Type B pancreatic cell (in vitro differentiated cells): Measurements from ENCODE around the gene THEM5. TPM values are rescaled to one million over a fixed set of nuclear protein-coding genes. Genes with fewer than 3 reads are reported as not detected.

Source experiments
- DNase-seq: peaks from one replicate; pipeline ENCODE4 v3.0.0; 2021; ENCODE audit warnings: mixed read lengths; ENCODE audit not compliant: unreplicated experiment; ENCODE audit errors: extremely low spot score
- H3K27ac Mint-ChIP-seq: 2 replicates; pipeline ENCODE4 v1.8.0; 2021; ENCODE audit warnings: mild to moderate bottlenecking, mixed read lengths
- H3K27me3 Mint-ChIP-seq: 2 replicates; pipeline ENCODE4 v1.8.0; 2021; ENCODE audit warnings: mixed read lengths
- H3K36me3 Mint-ChIP-seq: 2 replicates; pipeline ENCODE4 v1.8.0; 2021; ENCODE audit warnings: mixed read lengths
- H3K4me1 Mint-ChIP-seq: one replicate; pipeline ENCODE4 v1.8.0; 2021; ENCODE audit warnings: mixed read lengths; ENCODE audit not compliant: unreplicated experiment
- H3K4me3 Mint-ChIP-seq: 2 replicates; pipeline ENCODE4 v1.8.0; 2021; ENCODE audit warnings: mild to moderate bottlenecking, mixed read lengths
- H3K9me3 Mint-ChIP-seq: 2 replicates; pipeline ENCODE4 v1.8.0; 2021; ENCODE audit warnings: mixed read lengths
- total RNA-seq: library from RNA; stranded (reverse); gene quantifications from 2 replicates; pipeline ENCODE4 v1.2.1, GENCODE V29; 2021; ENCODE audit warnings: low replicate concordance
- TF ChIP-seq, protein P1 (sequence below): fragments of 200-600 bp; sonication (generic); conservative IDR thresholded peaks from 2 replicates; pipeline ENCODE4 v1.5.0; 2021; ENCODE audit warnings: antibody characterized with exemption, mild to moderate bottlenecking

The THEM5 gene
- total RNA-seq, 1 donor from 2014 or later = not detected

DNA sequence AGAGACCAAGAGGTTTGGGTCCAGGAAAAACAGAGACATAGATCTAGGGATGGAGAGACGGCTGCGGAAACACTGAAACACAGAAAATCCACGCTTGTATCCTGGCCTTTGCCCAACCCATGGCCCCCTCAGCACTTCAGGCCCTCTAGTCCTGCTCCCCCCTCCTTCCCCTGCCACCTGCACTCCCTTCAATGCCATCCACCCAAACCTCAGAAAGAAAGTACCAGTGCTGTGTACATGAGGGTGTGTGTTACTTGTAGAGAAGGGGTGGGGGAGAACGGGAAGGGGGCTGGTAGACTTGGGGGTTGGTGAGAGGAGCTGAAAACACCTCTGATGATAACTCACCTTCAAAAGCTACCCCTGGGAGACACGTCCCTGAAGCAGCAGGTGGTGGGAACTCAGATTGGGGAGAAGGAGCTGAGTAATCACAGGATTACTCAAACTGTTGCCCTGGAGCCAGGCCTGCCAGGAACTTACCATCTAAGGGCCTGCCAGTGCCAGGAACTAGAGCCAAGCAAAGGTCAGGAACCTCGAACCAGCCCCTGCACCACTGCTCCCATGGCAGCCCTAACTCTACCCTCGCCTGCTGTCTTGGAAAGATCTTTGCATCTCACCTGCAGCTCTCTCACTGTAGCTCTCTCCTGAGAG lies 33.4 kb downstream of the THEM5 start:
- DNase-seq = no peak
- H3K4me1 Mint-ChIP-seq = no peaks in the 10 kb centered on the region
- no peaks in the 10 kb centered on the region for H3K9me3 Mint-ChIP-seq
- H3K4me3 Mint-ChIP-seq = no peak overlapping the region
- TF ChIP-seq, protein P1, sequence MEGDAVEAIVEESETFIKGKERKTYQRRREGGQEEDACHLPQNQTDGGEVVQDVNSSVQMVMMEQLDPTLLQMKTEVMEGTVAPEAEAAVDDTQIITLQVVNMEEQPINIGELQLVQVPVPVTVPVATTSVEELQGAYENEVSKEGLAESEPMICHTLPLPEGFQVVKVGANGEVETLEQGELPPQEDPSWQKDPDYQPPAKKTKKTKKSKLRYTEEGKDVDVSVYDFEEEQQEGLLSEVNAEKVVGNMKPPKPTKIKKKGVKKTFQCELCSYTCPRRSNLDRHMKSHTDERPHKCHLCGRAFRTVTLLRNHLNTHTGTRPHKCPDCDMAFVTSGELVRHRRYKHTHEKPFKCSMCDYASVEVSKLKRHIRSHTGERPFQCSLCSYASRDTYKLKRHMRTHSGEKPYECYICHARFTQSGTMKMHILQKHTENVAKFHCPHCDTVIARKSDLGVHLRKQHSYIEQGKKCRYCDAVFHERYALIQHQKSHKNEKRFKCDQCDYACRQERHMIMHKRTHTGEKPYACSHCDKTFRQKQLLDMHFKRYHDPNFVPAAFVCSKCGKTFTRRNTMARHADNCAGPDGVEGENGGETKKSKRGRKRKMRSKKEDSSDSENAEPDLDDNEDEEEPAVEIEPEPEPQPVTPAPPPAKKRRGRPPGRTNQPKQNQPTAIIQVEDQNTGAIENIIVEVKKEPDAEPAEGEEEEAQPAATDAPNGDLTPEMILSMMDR = no peak
- H3K27ac Mint-ChIP-seq = no peak overlapping the region
- H3K36me3 Mint-ChIP-seq = no peaks in the 10 kb centered on the region
- H3K27me3 Mint-ChIP-seq = peaks cover 25% of the 10 kb centered on the region

DNA sequence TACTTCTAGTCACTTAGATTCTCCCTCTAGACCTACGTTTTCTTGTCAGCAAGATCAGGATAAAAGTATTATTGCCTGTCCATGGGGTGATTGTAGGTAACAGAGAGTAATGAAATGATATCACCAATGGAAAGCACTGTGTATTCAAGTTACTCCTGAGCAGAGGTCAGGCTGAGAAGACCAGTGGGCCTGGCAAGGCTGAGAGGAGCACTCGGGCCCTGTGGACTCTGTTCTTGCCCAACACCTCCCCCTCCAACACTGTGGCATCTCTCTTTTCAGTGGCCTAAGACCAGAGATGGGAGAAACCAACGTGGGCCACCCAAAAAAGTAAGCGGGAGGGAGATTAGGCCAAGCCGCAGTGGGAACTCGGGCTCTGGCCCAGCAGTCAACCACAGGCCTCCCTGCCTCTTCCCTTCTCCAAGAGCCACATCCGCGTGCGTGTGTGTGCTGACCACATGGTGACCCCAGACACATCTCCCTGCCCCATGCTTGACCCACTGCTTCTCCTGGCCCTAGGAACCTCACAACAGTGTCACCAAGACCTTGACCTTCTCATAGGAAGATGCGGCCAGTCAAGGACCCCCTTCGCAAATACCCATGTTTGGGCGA lies 34.2 kb downstream of the THEM5 start:
- DNase-seq = no peak
- TF ChIP-seq, protein P1 = no peak
- no peaks in the 10 kb centered on the region for H3K4me1 Mint-ChIP-seq
- H3K27me3 Mint-ChIP-seq = peaks cover 23% of the 10 kb centered on the region
- H3K36me3 Mint-ChIP-seq = no peaks in the 10 kb centered on the region
- H3K4me3 Mint-ChIP-seq = no peak overlapping the region
- no peak overlapping the region for H3K27ac Mint-ChIP-seq
- H3K9me3 Mint-ChIP-seq = no peaks in the 10 kb centered on the region

GRCh38 chr1:151817353-151817730 lies 36.2 kb downstream of the THEM5 start:
- Mint-ChIP-seq H3K4me3 (no peak overlapping the region), H3K9me3 (no peaks in the 10 kb centered on the region), H3K27me3 (peaks cover 19% of the 10 kb centered on the region), H3K4me1 (no peaks in the 10 kb centered on the region), H3K27ac (no peak overlapping the region), H3K36me3 (no peaks in the 10 kb centered on the region)
- TF ChIP-seq, protein P1 = no peak
- DNase-seq = no peak

- H3K9me3 Mint-ChIP-seq = no peaks in the 10 kb centered on the region
These were observed 36.8 kb downstream of the THEM5 start for GRCh38 chr1:151816548-151817352.

DNA sequence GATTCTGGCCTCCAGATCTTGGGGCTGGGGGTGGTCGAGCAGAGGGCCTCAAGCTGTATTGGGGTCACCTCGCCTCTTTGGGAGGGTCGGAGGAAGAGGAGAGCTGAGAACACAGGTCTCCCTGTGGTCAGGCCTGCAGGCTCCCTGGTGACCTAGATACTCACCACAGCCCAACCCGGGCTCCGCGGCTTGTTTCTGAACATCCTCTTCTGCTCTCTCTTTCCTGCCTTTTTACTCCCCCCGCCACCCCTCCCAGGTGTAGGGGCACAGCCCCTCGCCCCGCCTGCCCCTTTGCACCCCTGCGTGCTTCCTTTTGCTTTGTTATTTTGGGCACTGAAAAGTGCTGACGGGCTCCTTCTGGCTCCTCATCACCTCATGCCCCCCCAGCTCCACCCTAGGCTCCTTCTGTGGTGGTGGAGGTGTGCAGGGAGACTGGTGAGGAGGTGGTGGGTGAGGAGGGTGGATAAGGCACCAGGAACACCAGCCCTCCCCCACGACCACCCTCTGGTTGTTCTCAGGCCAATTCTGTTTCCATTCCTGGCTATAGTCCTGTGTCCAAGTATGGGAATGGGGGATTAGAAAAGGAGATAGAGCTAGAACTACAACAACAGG lies 37.7 kb downstream of the THEM5 start:
- Mint-ChIP-seq H3K9me3 (no peaks in the 10 kb centered on the region), H3K36me3 (no peaks in the 10 kb centered on the region), H3K27ac (no peak overlapping the region), H3K4me3 (no peak overlapping the region), H3K27me3 (peaks cover 23% of the 10 kb centered on the region), H3K4me1 (no peaks in the 10 kb centered on the region)
- TF ChIP-seq, protein P1 = no peak
- no peak for DNase-seq

More at GRCh38 chr1:151816548-151817352, 36.8 kb downstream of the THEM5 start:
- no peaks in the 10 kb centered on the region for H3K4me1 Mint-ChIP-seq
- TF ChIP-seq, protein P1 = no peak
- no peak overlapping the region for H3K4me3 Mint-ChIP-seq
- no peaks in the 10 kb centered on the region for H3K36me3 Mint-ChIP-seq
- no peak for DNase-seq
- peaks cover 19% of the 10 kb centered on the region for H3K27me3 Mint-ChIP-seq
- no peak overlapping the region for H3K27ac Mint-ChIP-seq
